IPS-NIHi7 (cell line): ENCODE results near the gene SPAG5.

Experiments
- DNase-seq: peaks from one replicate; pipeline ENCODE4 v3.0.0; 2012; ENCODE audit warnings: mixed read lengths; ENCODE audit errors: extremely low spot score

SPAG5 gene

GRCh38 chr17:28598799-28599310, at the start of gene SPAG5:
Gene SPAG5, minus strand, starts transcription at chr17:28599025. Its CDS starts 79 bp downstream, at chr17:28598946.
- DNase-seq: peak; percentile 100

DNA sequence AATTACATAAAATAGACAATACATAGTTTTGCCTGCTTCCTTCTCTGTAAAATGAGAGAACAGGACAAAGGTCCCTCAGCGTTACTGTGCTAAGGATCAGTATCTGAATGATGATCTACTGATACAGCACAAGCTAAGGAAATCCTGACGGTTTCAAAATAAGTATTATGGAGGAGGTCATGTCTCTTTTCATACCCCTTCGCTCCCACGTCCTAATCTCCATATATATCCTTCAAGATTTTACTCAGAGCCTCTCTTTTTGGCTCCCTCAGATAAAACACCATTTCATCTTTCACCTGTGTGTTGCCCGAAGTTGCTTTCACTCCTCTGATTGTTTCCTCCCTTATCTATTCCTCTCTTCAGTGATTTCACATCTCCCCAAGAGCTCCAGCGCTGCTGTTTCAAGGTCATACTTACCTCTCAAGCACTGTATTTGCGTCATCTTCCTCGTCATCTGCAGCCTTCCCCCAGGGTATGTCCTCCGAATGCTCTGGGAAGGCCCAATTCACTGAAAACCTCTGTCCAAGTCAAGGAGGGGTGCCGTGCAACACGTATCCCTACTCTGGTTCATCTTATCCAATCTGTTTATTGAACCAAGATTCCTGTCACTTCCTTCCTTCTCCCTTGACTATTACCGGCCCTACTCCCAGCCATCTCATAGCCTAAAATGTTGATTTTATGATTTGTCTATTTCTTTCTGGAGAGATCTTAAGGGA, 47.4 kb upstream of the SPAG5 start:
- no peak for DNase-seq

DNA sequence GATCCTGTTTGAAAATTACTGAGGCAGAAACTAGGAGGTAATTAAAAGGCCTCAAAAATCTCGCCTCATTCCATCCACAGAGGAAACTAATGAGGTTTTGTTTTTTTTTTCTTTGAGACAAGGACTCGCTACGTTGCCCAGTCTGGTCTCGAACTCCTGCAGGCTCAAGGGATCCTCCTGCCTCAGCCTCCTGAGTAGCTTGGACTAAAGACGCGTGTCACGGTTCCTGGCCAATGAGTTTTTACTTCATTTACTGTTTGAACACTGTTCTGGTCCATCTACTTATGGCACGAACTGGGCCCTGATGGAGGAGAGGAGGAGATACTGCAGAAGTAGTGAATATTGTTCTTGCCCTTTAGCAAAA, 46.7 kb upstream of the SPAG5 start:
- DNase-seq: no peak

GRCh38 chr17:28644787-28645575, 46.2 kb upstream of the SPAG5 start, which contains the start of gene BLTP2:
Gene BLTP2, minus strand, starts transcription at chr17:28645158. Its CDS starts 102 bp downstream, at chr17:28645056.
- DNase-seq: peak; percentile 99

DNA sequence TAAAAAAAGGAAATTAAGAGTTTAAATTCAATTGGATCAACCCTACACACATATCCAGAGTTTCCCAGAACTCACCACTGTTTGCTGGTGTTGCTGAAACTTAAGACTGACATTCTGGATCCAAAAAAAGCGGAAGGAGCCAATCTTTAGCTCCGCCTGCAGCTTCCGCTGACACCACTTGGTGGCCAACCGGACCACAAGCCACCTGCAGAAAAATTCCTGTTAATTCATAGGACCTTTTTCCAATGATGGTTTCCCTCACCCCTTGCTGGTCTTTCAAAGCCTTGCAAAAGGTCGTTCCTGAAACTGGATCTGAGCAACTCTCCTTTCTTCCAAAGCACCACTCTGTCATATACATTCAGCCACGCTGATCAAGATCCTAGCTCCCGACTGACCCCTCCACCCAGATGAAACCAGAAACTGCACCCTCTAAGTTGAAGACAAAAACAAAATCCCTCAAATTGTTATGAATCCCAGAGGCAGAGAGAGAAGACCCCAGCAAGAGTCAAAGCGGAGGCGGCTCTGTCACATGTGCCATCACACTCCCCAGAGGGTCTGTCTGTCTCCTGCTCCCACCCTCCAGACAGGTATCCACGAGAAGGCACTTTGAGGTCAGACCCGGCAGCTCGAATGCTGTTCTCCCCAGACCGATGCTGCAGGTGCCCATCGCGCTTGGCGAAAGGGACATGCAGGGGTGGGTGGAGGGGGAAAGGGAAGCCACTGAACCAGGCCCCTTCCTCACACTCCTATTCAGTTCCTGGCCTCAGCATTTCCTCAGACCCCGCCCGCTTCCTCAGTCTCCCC, 45.4 kb upstream of the SPAG5 start:
- DNase-seq: peak; percentile 71

GRCh38 chr17:28641579-28641978, 42.8 kb upstream of the SPAG5 start:
- DNase-seq: no peak

- no peak for DNase-seq
These were observed 36.7 kb upstream of the SPAG5 start for GRCh38 chr17:28635506-28635905.

GRCh38 chr17:28634206-28634865, 35.5 kb upstream of the SPAG5 start:
- DNase-seq: no peak

- DNase-seq: no peak
These were observed 28.0 kb upstream of the SPAG5 start for GRCh38 chr17:28626818-28627217.

DNA sequence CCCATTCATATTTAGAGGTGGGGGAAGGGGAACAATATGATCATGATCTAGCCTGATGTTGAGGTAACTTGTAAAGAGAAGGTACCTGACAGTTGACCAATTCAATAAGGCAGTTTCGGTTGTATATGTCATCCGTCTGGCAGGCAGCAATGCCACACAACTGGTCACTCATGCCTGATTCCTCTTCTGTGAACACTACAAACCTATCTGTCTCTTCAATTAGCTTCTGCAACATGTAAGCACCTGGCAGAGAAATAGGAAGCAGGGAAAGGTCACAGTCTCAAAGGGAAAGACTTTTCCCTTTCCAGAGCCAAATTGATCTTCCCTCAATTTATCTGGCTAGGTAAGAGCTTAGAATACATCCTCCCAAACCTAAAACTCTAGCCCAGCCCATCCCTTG, 25.3 kb upstream of the SPAG5 start:
- no peak for DNase-seq

DNA sequence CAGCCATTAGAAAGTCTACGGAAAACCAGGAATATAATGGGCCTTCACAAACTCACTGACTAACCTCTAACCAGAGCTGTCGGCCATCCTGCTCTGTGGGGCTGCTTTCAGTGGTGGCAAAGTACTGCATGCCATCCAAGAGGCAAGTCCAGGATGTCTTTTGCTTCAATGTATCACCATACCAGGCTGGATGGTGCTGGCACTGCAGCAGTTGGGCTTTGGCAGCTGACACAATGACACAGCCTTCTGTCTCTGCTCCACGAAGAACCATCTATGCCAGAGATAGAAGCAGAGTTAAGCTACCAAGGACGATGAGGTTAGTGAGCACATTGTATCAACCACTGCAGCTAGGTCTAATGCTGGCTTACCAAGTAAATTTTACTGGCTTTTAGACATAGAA, 24.9 kb upstream of the SPAG5 start:
- no peak for DNase-seq

GRCh38 chr17:28622186-28622585, 23.4 kb upstream of the SPAG5 start:
- DNase-seq: no peak

GRCh38 chr17:28620010-28620409, 21.2 kb upstream of the SPAG5 start:
- DNase-seq: no peak

DNA sequence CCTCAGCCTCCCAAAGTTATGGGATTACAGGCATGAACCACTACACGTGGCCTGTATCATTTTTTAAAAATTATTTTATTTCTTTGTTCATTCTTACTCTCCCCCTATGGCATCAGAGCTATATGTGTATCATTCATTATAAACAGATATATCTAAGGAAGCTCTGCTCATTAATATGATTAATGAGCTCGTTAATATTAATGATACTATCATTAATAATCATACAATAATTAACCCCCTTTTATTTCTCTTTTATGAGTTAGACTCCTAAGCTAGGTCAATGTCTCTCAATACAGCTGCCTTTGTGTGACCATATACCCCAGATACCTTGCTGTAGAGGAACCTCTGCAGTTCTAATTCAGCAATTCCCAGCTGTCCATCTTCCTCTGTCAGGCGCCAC, 19.6 kb upstream of the SPAG5 start:
- no peak for DNase-seq

DNA sequence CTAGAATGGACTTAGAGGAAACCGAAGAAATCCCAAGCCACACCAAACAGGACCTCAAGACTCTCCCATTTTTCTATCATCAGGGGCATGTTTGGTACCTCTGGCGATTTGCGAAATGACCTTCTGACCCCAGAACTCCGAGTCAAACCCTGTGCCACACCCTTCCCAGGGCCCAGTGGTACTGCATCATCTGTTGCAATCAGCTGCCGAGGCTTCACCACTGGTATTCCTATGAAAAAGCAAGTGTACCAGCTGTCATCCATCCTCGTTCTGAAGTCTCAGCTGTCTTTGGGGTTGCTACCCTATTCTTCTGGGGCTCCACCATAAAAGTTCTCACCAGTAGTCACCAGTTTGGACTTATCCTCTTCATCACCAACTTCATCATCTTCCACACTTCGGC, 17.5 kb upstream of the SPAG5 start:
- DNase-seq: no peak

- no peak for DNase-seq
These were observed 16.6 kb upstream of the SPAG5 start for GRCh38 chr17:28615260-28615940.

- no peak for DNase-seq
These were observed 15.1 kb upstream of the SPAG5 start, which contains the start of gene RSKR for GRCh38 chr17:28613931-28614381. Gene RSKR, minus strand, starts transcription at chr17:28614185. Its CDS starts 24 bp downstream, at chr17:28614161.

GRCh38 chr17:28612936-28613872, 14.4 kb upstream of the SPAG5 start:
- peak; percentile 77 for DNase-seq

DNA sequence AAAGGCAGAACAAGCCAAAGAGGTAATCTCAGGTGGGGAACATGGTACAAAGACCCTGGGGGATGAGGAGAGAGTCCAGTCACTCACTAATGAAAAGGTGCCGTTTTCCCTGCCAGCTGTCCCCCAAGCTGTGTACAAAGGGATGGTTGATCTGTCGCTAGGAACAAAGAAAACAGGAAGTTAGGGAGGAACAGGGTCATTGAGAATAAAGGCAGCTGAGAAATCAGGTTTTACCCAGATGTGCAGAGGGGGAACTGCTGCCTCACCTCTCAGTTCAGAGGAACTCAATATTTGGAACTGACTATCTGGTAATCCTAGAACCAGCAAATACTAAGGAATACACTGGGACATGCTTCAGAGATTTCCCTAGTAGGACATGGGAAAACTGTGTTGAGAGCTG, 13.7 kb upstream of the SPAG5 start:
- no peak for DNase-seq

- no peak for DNase-seq
These were observed 11.6 kb upstream of the SPAG5 start for GRCh38 chr17:28610376-28610775.
